Activated effector memory CD4-positive, alpha-beta T cell treated with Interleukin-2 at 50 U/mL for 16 hours (primary cell): ENCODE measurements around the gene LIN28B.
"Not testable (repeated sequence)": the region's sequence is repeated elsewhere in the genome, so short reads cannot be mapped to it uniquely, and the experiment has no call there.

Source experiments
- DNase-seq: peaks from one replicate; pipeline ENCODE4 v3.0.0-alpha.2; 2020

The LIN28B gene

GRCh38 chr6:105072798-105073199, 115.9 kb downstream of the LIN28B start:
- no peak for DNase-seq

GRCh38 chr6:105075210-105075609, 118.3 kb downstream of the LIN28B start:
- no peak for DNase-seq

- DNase-seq = not testable (repeated sequence)
Measured at GRCh38 chr6:105076418-105076817, 119.5 kb downstream of the LIN28B start.

GRCh38 chr6:105077596-105078385, 120.9 kb downstream of the LIN28B start:
- DNase-seq = no peak

GRCh38 chr6:105078386-105078708, 121.4 kb downstream of the LIN28B start:
- no peak for DNase-seq

GRCh38 chr6:105080279-105080678, 123.4 kb downstream of the LIN28B start:
- no peak for DNase-seq

GRCh38 chr6:105081662-105082061, 124.8 kb downstream of the LIN28B start:
- DNase-seq = not testable (repeated sequence)

GRCh38 chr6:105087571-105088211, 130.8 kb downstream of the LIN28B start:
- no peak for DNase-seq

- no peak for DNase-seq
Measured at GRCh38 chr6:105091140-105091829, 134.4 kb downstream of the LIN28B start.

- DNase-seq = no peak
Measured at GRCh38 chr6:105094133-105094640, 137.3 kb downstream of the LIN28B start.

- no peak for DNase-seq
Measured at GRCh38 chr6:105095139-105095538, 138.2 kb downstream of the LIN28B start.

- DNase-seq = no peak
Measured at GRCh38 chr6:105097288-105097687, 140.4 kb downstream of the LIN28B start.

GRCh38 chr6:105099371-105099770, 142.5 kb downstream of the LIN28B start:
- DNase-seq = no peak

- DNase-seq = no peak
Measured at GRCh38 chr6:105102186-105102585, 145.3 kb downstream of the LIN28B start.

- DNase-seq = no peak
Measured at GRCh38 chr6:105105094-105105493, 148.2 kb downstream of the LIN28B start.

GRCh38 chr6:105106260-105106659, 149.4 kb downstream of the LIN28B start:
- no peak for DNase-seq

- DNase-seq = no peak
Measured at GRCh38 chr6:105107207-105107606, 150.3 kb downstream of the LIN28B start.

- DNase-seq = no peak
Measured at GRCh38 chr6:105108631-105109262, 151.8 kb downstream of the LIN28B start.

GRCh38 chr6:105109955-105110895, 153.3 kb downstream of the LIN28B start:
- no peak for DNase-seq

- no peak for DNase-seq
Measured at GRCh38 chr6:105111105-105111504, 154.2 kb downstream of the LIN28B start.

GRCh38 chr6:105111871-105112270, 155.0 kb downstream of the LIN28B start:
- DNase-seq = no peak

GRCh38 chr6:105112577-105112976, 155.7 kb downstream of the LIN28B start:
- no peak for DNase-seq
